22Rv1 (cell line): ENCODE data around the gene HSD11B1L.

Experiments
- ZFX ChIP-seq: fragments of 450-650 bp; IDR thresholded peaks from 2 replicates; pipeline ENCODE4 v1.6.1; 2017; ENCODE audit warnings: antibody characterized with exemption, borderline replicate concordance
- TF ChIP-seq, protein P1 (sequence below): fragments of 450-650 bp; IDR thresholded peaks from 2 replicates; pipeline ENCODE4 v1.5.1; 2017; ENCODE audit warnings: mild to moderate bottlenecking

DNA sequence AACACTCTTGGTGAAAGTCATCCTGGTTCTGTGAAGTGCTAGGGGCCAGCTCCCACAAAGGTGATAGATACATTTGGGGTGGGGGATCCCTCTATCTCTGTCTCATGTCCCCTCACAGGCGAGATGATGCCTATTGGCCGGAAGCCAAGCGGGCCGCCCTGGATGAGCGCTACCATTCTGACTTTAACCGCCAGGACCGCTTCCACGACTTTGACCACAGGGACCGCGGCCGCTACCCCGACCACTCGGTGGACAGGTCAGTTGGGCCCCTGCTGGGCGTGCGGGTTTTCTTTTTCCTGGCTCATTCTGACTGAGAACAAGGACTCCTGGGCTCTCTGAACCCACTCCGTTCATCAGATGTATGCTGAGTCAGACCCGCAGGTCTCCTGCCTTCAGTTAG is 16.9 kb upstream of the HSD11B1L start:
- TF ChIP-seq, protein P1, sequence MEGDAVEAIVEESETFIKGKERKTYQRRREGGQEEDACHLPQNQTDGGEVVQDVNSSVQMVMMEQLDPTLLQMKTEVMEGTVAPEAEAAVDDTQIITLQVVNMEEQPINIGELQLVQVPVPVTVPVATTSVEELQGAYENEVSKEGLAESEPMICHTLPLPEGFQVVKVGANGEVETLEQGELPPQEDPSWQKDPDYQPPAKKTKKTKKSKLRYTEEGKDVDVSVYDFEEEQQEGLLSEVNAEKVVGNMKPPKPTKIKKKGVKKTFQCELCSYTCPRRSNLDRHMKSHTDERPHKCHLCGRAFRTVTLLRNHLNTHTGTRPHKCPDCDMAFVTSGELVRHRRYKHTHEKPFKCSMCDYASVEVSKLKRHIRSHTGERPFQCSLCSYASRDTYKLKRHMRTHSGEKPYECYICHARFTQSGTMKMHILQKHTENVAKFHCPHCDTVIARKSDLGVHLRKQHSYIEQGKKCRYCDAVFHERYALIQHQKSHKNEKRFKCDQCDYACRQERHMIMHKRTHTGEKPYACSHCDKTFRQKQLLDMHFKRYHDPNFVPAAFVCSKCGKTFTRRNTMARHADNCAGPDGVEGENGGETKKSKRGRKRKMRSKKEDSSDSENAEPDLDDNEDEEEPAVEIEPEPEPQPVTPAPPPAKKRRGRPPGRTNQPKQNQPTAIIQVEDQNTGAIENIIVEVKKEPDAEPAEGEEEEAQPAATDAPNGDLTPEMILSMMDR: no peak
- no peak for TF ChIP-seq ZFX
